CD14-positive monocyte (primary cell): ENCODE data around the gene INO80E. TPM values are rescaled to one million over a fixed set of nuclear protein-coding genes. Genes with fewer than 3 reads are reported as not detected.

Source experiments
- DNase-seq, 3 donors: peaks; one replicate each; pipeline ENCODE4 v3.0.0-alpha.2; 2011 to 2022
- H2AFZ ChIP-seq: 2 replicates; pipeline ENCODE4 v1.6.0; 2012; ENCODE audit warnings: mild to moderate bottlenecking, low read depth, low read length, inconsistent platforms; ENCODE audit not compliant: insufficient read depth, poor library complexity, severe bottlenecking
- H3K27ac ChIP-seq, 2 donors: 1 replicate in 1 of 2; 2 replicates in 1 of 2; pipeline ENCODE4 v1.5.1; 2012 to 2013; ENCODE audit warnings: low read length in 2 of 2, control low read depth in 1 of 2, inconsistent platforms in 1 of 2, low read depth in 1 of 2, mild to moderate bottlenecking in 1 of 2
- H3K27me3 ChIP-seq, 2 donors: one replicate each; pipeline versions ENCODE4 v1.6.0 to v1.6.1; 2011 to 2013; ENCODE audit warnings: low read length in 2 of 2; ENCODE audit not compliant: control insufficient read depth in 2 of 2, insufficient read depth in 2 of 2
- H3K36me3 ChIP-seq, 2 donors: replicated peaks in 1 of 2; 1 replicate in 1 of 2; 2 replicates in 1 of 2; pipeline versions ENCODE4 v1.5.1 to v1.6.1; 2012 to 2013; ENCODE audit warnings: low read length in 2 of 2, control low read depth in 1 of 2, inconsistent platforms in 1 of 2, mild to moderate bottlenecking in 1 of 2; ENCODE audit not compliant: insufficient read depth in 2 of 2, control insufficient read depth in 1 of 2
- H3K4me1 ChIP-seq, 2 donors: 1 replicate in 1 of 2; 2 replicates in 1 of 2; pipeline versions ENCODE4 v1.5.1 to v1.6.1; 2012 to 2013; ENCODE audit warnings: low read length in 2 of 2, control low read depth in 1 of 2, inconsistent platforms in 1 of 2, mild to moderate bottlenecking in 1 of 2, moderate library complexity in 1 of 2; ENCODE audit not compliant: insufficient read depth in 2 of 2, control insufficient read depth in 1 of 2
- H3K4me2 ChIP-seq: replicated peaks from 2 replicates; pipeline ENCODE3; 2012; ENCODE audit warnings: low read length, moderate library complexity, mild to moderate bottlenecking; ENCODE audit not compliant: poor library complexity, severe bottlenecking; ENCODE audit errors: extremely low read depth
- H3K4me3 ChIP-seq, 3 experiments: fragments of 200-600 bp in 1 of 3; sonication (generic) in 1 of 3; replicated peaks in 1 of 3; 1 replicate in 2 of 3; 2 replicates in 1 of 3; pipeline ENCODE4 v1.5.1; 2011 to 2013; ENCODE audit warnings: low read length in 3 of 3, mild to moderate bottlenecking in 3 of 3, control low read depth in 2 of 3, low read depth in 2 of 3, inconsistent platforms in 1 of 3, moderate library complexity in 1 of 3
- H3K79me2 ChIP-seq: 2 replicates; pipeline ENCODE4 v1.6.0; 2012; ENCODE audit warnings: mild to moderate bottlenecking, control low read depth, inconsistent platforms, low read length, moderate library complexity; ENCODE audit not compliant: insufficient read depth
- H3K9ac ChIP-seq: 2 replicates; pipeline ENCODE4 v1.6.0; 2017; ENCODE audit warnings: low read length, mild to moderate bottlenecking; ENCODE audit not compliant: insufficient read depth, poor library complexity, severe bottlenecking
- H3K9me3 ChIP-seq, 2 donors: replicated peaks in 1 of 2; 1 replicate in 1 of 2; 2 replicates in 1 of 2; pipeline versions ENCODE4 v1.5.1 to v1.6.1; 2012 to 2013; ENCODE audit warnings: low read length in 2 of 2, control low read depth in 1 of 2; ENCODE audit not compliant: control insufficient read depth in 1 of 2, insufficient read depth in 1 of 2
- H4K20me1 ChIP-seq: 2 replicates; pipeline ENCODE4 v1.6.0; 2012; ENCODE audit warnings: mild to moderate bottlenecking, low read length, control low read depth, moderate library complexity; ENCODE audit not compliant: insufficient read depth
- H3K27ac Mint-ChIP-seq, 7 donors: one replicate each; pipeline ENCODE4 v1.8.0; 2020; ENCODE audit warnings: mild to moderate bottlenecking in 7 of 7, mixed read lengths in 7 of 7, moderate library complexity in 6 of 7, inconsistent platforms in 2 of 7
- H3K27me3 Mint-ChIP-seq, 3 donors: one replicate each; pipeline ENCODE4 v1.8.0; 2021 to 2022; ENCODE audit warnings: low read depth in 3 of 3, mild to moderate bottlenecking in 3 of 3, mixed read lengths in 3 of 3, moderate library complexity in 3 of 3, inconsistent platforms in 1 of 3
- H3K36me3 Mint-ChIP-seq, 2 donors: one replicate each; pipeline ENCODE4 v1.8.0; 2020; ENCODE audit warnings: mixed read lengths in 2 of 2, inconsistent platforms in 1 of 2, mild to moderate bottlenecking in 1 of 2
- H3K4me1 Mint-ChIP-seq: one replicate; pipeline ENCODE4 v1.8.0; 2020; ENCODE audit warnings: mild to moderate bottlenecking, mixed read lengths
- H3K4me3 Mint-ChIP-seq, 2 donors: one replicate each; pipeline ENCODE4 v1.8.0; 2020; ENCODE audit warnings: mild to moderate bottlenecking in 2 of 2, mixed read lengths in 2 of 2, moderate library complexity in 1 of 2
- H3K9me3 Mint-ChIP-seq, 7 donors: one replicate each; pipeline ENCODE4 v1.8.0; 2020 to 2022; ENCODE audit warnings: mixed read lengths in 7 of 7, mild to moderate bottlenecking in 6 of 7, moderate library complexity in 6 of 7, inconsistent platforms in 2 of 7
- CTCF ChIP-seq: fragments of 200-600 bp; IDR thresholded peaks from one replicate; pipeline ENCODE4 v1.8.0; 2022; ENCODE audit warnings: antibody characterized with exemption, mild to moderate bottlenecking
- WGBS: methylation state at CpG from one replicate; pipeline ENCODE4 v1.1.5; 2013; ENCODE audit warnings: missing lambda C conversion rate; ENCODE audit not compliant: insufficient coverage; 5-methylcytosine and 5-hydroxymethylcytosine counted together
- intact Hi-C, 2 donors: fragments of 100-400 bp; cut with micrococcal nuclease; formaldehyde crosslinking; loops; one replicate each; pipeline versions ENCODE4 v1.15.0 to v1.15.1; 2023
- polyA plus RNA-seq, 3 donors: library from polyadenylated mRNA; depleted of rRNA in 1 of 3; unstranded in 2 of 3; stranded (reverse) in 1 of 3; fragments of 300-500 nt in 2 of 3; fragments of >200 nt in 1 of 3; fragmentation: Illumina TruSeq in 2 of 3; gene quantifications; 1 replicate in 2 of 3; 2 replicates in 1 of 3; pipeline ENCODE4 v1.2.3, GENCODE V29; 2012 to 2021

The INO80E gene
- polyA plus RNA-seq, 3 donors = 2.8 to 57.6 (median 3.5) TPM

GRCh38 chr16:29986231-29986630 is 9.8 kb upstream of the INO80E start:
- Histone ChIP-seq H3K4me2 (no peak overlapping the region), H2AFZ (no peak overlapping the region), H3K9ac (no peak overlapping the region), H3K4me3 (no peak overlapping the region), H3K36me3 (peaks cover 98 to 100% of the 10 kb centered on the region in 2 donors), H3K9me3 (no peaks in the 10 kb centered on the region), H3K4me1 (no peaks in the 10 kb centered on the region), H3K79me2 (no peaks in the 10 kb centered on the region), H3K27ac (no peak overlapping the region), H4K20me1 (peaks cover 17% of the 10 kb centered on the region), H3K27me3 (no peaks in the 10 kb centered on the region)
- Mint-ChIP-seq H3K4me3 (no peak overlapping the region), H3K36me3 (peaks cover 81 to 91% of the 10 kb centered on the region in 2 donors), H3K27me3 (peaks cover 0 to 2% (median 0%) of the 10 kb centered on the region in 3 donors), H3K27ac (peak overlapping the region in 1 of 7 donors; percentile 33), H3K4me1 (no peaks in the 10 kb centered on the region), H3K9me3 (peaks cover 0 to 2% (median 0%) of the 10 kb centered on the region in 7 donors)
- intact Hi-C loops = no loop called here
- DNase-seq = no peak
- TF ChIP-seq CTCF = no peak
- 97% methylated on average over 16 of the region's 20 CpGs for WGBS

GRCh38 chr16:29986931-29987330 is 9.1 kb upstream of the INO80E start:
- Histone ChIP-seq H3K9me3 (no peaks in the 10 kb centered on the region), H3K4me2 (no peak overlapping the region), H3K4me3 (no peak overlapping the region), H3K36me3 (peaks cover 98 to 100% of the 10 kb centered on the region in 2 donors), H3K27me3 (no peaks in the 10 kb centered on the region), H4K20me1 (peaks cover 17% of the 10 kb centered on the region), H3K4me1 (no peaks in the 10 kb centered on the region), H3K9ac (no peak overlapping the region), H3K79me2 (no peaks in the 10 kb centered on the region), H3K27ac (no peak overlapping the region), H2AFZ (no peak overlapping the region)
- no peak for TF ChIP-seq CTCF
- WGBS = no CpG with 5 or more reads among the region's 5 CpGs
- intact Hi-C loops = no loop called here
- H3K4me1 Mint-ChIP-seq = no peaks in the 10 kb centered on the region
- H3K27me3 Mint-ChIP-seq = peaks cover 0 to 2% (median 0%) of the 10 kb centered on the region in 3 donors
- H3K27ac Mint-ChIP-seq = no peak overlapping the region
- H3K4me3 Mint-ChIP-seq = no peak overlapping the region
- peaks cover 78 to 90% of the 10 kb centered on the region in 2 donors for H3K36me3 Mint-ChIP-seq
- DNase-seq = no peak
- peaks cover 0 to 2% (median 0%) of the 10 kb centered on the region in 7 donors for H3K9me3 Mint-ChIP-seq
